ENCODE results near the gene ISOC2. TPM values are rescaled to one million over a fixed set of nuclear protein-coding genes. Genes with fewer than 3 reads are reported as not detected.

The ISOC2 gene
- total and polyA plus RNA-seq, 12 donors = 18.1 to 181 (median 77.8) TPM

DNA sequence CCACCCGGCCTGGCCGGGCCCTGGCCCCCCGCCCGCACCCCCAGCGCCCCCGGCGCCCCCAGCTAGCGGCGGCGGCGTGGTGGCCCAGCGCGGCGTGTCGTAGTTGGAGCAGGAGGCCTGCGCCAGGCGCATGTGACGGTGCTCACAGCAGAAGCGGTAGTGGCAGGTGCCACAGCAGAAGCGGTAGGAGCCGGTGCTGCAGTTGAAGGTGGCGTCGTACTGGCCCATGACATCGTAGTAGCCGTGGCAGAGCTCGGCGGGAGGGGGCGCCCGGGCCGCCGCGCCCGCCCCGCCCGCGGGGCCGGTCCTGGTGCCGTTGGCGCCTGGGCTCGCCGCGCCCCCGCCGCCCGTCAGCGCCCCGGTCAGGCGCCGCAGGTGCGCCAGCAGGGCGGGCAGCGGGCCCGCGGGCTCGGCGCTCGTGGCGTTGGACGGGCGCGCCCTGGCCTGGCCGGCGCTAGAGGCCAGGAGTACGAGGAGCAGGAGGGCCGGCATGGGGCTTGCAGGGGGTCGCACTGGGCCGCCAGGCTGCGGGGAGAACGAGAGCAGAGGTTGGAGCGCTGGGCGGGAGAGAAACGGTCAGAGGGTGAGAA is 19.0 kb downstream of the ISOC2 start:
- peaks cover 55% of the 10 kb centered on the region for H3K27me3 ChIP-seq
- intact Hi-C loops (cut with DNase I) = no loop called here
- no peak for DNase-seq
- H3K27ac ChIP-seq = no peak overlapping the region
- TF ChIP-seq POLR2A (IDR thresholded peaks at IDR 0.05) = no peak
- TF ChIP-seq, protein P1, sequence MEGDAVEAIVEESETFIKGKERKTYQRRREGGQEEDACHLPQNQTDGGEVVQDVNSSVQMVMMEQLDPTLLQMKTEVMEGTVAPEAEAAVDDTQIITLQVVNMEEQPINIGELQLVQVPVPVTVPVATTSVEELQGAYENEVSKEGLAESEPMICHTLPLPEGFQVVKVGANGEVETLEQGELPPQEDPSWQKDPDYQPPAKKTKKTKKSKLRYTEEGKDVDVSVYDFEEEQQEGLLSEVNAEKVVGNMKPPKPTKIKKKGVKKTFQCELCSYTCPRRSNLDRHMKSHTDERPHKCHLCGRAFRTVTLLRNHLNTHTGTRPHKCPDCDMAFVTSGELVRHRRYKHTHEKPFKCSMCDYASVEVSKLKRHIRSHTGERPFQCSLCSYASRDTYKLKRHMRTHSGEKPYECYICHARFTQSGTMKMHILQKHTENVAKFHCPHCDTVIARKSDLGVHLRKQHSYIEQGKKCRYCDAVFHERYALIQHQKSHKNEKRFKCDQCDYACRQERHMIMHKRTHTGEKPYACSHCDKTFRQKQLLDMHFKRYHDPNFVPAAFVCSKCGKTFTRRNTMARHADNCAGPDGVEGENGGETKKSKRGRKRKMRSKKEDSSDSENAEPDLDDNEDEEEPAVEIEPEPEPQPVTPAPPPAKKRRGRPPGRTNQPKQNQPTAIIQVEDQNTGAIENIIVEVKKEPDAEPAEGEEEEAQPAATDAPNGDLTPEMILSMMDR (IDR thresholded peaks at IDR 0.05) = no peak
- H3K4me1 ChIP-seq (replicated peaks in 1 of 2) = no peaks in the 10 kb centered on the region
- no peak overlapping the region for H3K4me3 ChIP-seq
- H3K36me3 ChIP-seq (replicated peaks in 1 of 2) = no peaks in the 10 kb centered on the region
- 0 to 3% (median 2%) methylated on average over 13 to 61 of the region's 72 CpGs for WGBS, 4 donors
- H3K9me3 ChIP-seq (replicated peaks in 1 of 3) = no peaks in the 10 kb centered on the region

DNA sequence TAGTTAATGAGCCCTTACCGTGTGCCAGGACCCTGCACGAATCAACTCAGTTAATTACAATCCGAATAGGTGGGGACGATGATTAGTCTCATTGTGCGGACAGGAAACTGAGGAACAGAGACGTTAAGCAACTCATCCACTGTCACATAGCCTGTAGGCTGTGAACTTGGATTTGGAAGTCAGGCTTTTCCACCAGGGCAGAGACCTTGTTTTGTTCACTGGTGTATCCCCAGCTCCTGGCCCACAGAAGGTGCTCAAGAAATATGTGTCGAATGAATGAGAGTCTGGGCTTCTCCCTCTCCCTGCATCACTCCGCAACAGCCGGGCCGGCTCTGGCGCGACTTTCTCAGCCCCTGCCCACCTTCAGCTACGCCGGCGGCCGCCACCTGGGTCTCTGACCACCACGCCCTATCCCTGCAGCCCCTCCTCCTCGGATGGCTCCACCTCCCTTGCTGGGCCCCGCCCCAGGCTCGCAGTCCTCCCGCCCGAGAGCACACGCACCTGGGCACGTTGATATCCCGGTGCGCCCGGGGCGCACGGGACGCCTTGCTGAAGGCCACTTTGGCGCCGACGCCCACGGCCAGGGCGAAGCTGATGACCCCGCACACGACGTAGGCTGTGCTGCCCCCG is 19.6 kb downstream of the ISOC2 start:
- no peak overlapping the region for H3K27ac ChIP-seq
- WGBS, 4 donors = 3 to 6% (median 5%) methylated on average over 7 to 39 of the region's 39 CpGs
- H3K9me3 ChIP-seq (replicated peaks in 1 of 3) = no peaks in the 10 kb centered on the region
- intact Hi-C loops (cut with DNase I) = no loop called here
- DNase-seq = no peak
- no peaks in the 10 kb centered on the region for H3K4me1 ChIP-seq (replicated peaks in 1 of 2)
- TF ChIP-seq, protein P1 (IDR thresholded peaks at IDR 0.05) = no peak
- no peak for TF ChIP-seq POLR2A (IDR thresholded peaks at IDR 0.05)
- no peaks in the 10 kb centered on the region for H3K36me3 ChIP-seq (replicated peaks in 1 of 2)
- H3K27me3 ChIP-seq = peaks cover 55% of the 10 kb centered on the region
- H3K4me3 ChIP-seq = no peak overlapping the region

DNA sequence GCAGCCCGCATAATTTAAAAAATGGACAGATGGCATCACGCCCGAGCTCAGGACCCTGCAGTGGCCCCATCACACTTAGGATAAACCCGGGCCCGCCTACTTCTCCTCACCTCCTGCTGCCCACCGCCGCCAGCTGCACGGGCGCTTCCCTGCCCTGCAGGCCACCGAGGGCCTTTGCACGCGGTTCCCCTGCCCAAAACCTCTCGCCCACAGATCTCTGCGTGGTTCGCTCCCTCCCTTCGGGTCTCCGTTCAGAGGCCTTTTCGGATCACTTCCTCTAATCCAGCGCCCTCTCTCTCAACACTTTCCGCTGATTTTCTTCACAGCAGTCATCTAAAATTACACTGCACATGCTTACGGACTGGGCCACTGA is 20.1 kb downstream of the ISOC2 start:
- Histone ChIP-seq H3K9me3 (replicated peaks in 1 of 3) (no peaks in the 10 kb centered on the region), H3K4me3 (no peak overlapping the region), H3K27ac (no peak overlapping the region), H3K36me3 (replicated peaks in 1 of 2) (no peaks in the 10 kb centered on the region), H3K4me1 (replicated peaks in 1 of 2) (no peaks in the 10 kb centered on the region), H3K27me3 (peaks cover 55% of the 10 kb centered on the region)
- 6 to 16% (median 7%) methylated on average over 21 of the region's 21 CpGs for whole genome bisulfite sequencing, 4 donors
- TF ChIP-seq, protein P1 (IDR thresholded peaks at IDR 0.05) = no peak
- no peak for TF ChIP-seq POLR2A (IDR thresholded peaks at IDR 0.05)
- intact Hi-C loops (cut with DNase I) = no loop called here
- DNase-seq = no peak

DNA sequence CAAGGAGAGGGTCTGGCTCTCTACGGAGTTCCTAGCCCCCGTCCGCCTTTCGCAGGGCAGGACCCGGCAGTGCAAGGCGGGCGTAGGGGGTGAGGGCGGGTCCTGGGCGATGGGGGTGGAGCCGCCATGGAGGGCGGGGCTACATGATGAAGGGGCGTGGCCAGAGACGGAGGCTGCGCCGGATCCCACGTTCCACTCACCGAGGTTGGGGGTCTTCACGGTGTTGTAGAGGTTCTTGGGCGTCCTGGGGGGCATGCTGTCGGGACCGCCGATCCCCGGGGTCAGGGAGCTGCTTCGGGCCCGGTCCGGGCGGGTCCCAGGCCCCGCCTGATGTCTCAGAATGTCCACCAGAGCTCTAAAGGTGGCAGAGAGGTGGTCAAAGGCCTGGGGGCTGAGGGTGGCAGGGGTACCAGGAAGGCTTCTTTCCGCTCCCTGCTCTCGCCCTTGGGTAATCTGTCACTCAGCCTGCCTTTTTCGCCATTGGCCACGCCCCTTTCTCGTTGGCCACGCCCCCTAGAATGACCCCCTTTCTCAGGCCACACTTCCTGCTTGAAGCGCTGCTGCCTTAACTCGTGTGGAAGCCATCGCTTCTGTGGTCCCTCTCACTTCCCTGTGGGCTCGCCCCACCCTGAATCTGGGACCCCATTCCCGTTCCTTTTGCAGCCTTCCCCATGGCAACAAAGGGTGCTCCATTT is 20.9 kb downstream of the ISOC2 start:
- Histone ChIP-seq H3K9me3 (replicated peaks in 1 of 3) (no peaks in the 10 kb centered on the region), H3K36me3 (replicated peaks in 1 of 2) (no peaks in the 10 kb centered on the region), H3K4me3 (no peak overlapping the region), H3K4me1 (replicated peaks in 1 of 2) (no peaks in the 10 kb centered on the region), H3K27ac (no peak overlapping the region), H3K27me3 (peaks cover 55% of the 10 kb centered on the region)
- TF ChIP-seq, protein P1 (IDR thresholded peaks at IDR 0.05) = no peak
- TF ChIP-seq POLR2A (IDR thresholded peaks at IDR 0.05) = no peak
- WGBS, 4 donors = 8 to 15% (median 8%) methylated on average over 11 to 39 of the region's 39 CpGs
- intact Hi-C loops (cut with DNase I) = no loop called here
- no peak for DNase-seq

Measured in adrenal gland (tissue), 12 donors.